ENCODE measurements around the gene EHHADH.
"Not testable (repeated sequence)": the region's sequence is repeated elsewhere in the genome, so short reads cannot be mapped to it uniquely, and the experiment has no call there.

The EHHADH gene

GRCh38 chr3:185268194-185268962, 14.5 kb upstream of the EHHADH start:
- H3K4me1 Mint-ChIP-seq, result peaks cover 0 to 3% of the 10 kb centered on the region in 2 donors
- H3K36me3 Mint-ChIP-seq, result no peaks in the 10 kb centered on the region
- ATAC-seq (replicated peaks) (no peak), DNase-seq (no peak)
- H3K27me3 Mint-ChIP-seq, result peaks cover 21 to 61% of the 10 kb centered on the region in 2 donors
- H3K27ac Mint-ChIP-seq, result no peak overlapping the region
- no peak overlapping the region for H3K4me3 Mint-ChIP-seq
- peaks cover 0 to 1% of the 10 kb centered on the region in 2 donors for H3K9me3 Mint-ChIP-seq

DNA sequence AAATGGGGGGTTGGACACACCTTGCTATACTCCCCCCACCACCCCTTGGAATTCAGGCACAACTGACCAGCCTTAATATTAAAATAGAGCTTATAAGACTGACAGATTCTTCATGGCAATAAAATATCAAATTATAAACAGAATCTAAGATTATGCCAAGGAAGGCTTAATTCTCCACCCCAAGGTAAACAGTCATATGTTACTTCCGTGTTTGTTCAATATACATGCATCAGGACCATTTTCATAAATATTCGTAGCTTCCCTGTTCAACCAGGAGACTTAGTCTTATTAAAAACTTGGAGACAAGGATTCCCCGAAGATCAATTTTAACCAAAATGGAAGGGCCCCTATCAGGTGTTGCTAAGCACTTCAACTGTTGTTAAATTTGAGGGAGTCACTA, 13.3 kb upstream of the EHHADH start:
- H3K27ac Mint-ChIP-seq, result no peak overlapping the region
- DNase-seq (no peak), ATAC-seq (replicated peaks) (no peak)
- H3K36me3 Mint-ChIP-seq, result no peaks in the 10 kb centered on the region
- no peak overlapping the region for H3K4me3 Mint-ChIP-seq
- peaks cover 0 to 1% of the 10 kb centered on the region in 2 donors for H3K9me3 Mint-ChIP-seq
- peaks cover 0 to 3% of the 10 kb centered on the region in 2 donors for H3K4me1 Mint-ChIP-seq
- peaks cover 21 to 64% of the 10 kb centered on the region in 2 donors for H3K27me3 Mint-ChIP-seq

- H3K9me3 Mint-ChIP-seq, result peaks cover 0 to 1% of the 10 kb centered on the region in 2 donors
Measured at GRCh38 chr3:185264849-185265553, 11.2 kb upstream of the EHHADH start.

GRCh38 chr3:185263423-185263822, 9.6 kb upstream of the EHHADH start:
- H3K27me3 Mint-ChIP-seq, result peaks cover 12 to 42% of the 10 kb centered on the region in 2 donors
- H3K4me1 Mint-ChIP-seq, result no peaks in the 10 kb centered on the region
- DNase-seq (no peak), ATAC-seq (replicated peaks) (no peak)
- peaks cover 0 to 1% of the 10 kb centered on the region in 2 donors for H3K36me3 Mint-ChIP-seq
- peaks cover 2 to 5% of the 10 kb centered on the region in 2 donors for H3K9me3 Mint-ChIP-seq
- H3K4me3 Mint-ChIP-seq, result no peak overlapping the region
- H3K27ac Mint-ChIP-seq, result no peak overlapping the region

More at GRCh38 chr3:185264849-185265553, 11.2 kb upstream of the EHHADH start:
- ATAC-seq (replicated peaks) (no peak), DNase-seq (no peak)
- Mint-ChIP-seq H3K36me3 (no peaks in the 10 kb centered on the region), H3K27me3 (peaks cover 18 to 49% of the 10 kb centered on the region in 2 donors), H3K27ac (no peak overlapping the region), H3K4me3 (no peak overlapping the region), H3K4me1 (no peaks in the 10 kb centered on the region)

GRCh38 chr3:185257334-185257733, 3.5 kb upstream of the EHHADH start:
- Mint-ChIP-seq H3K4me1 (no peaks in the 10 kb centered on the region), H3K9me3 (peaks cover 8 to 17% of the 10 kb centered on the region in 2 donors), H3K27ac (no peak overlapping the region), H3K4me3 (no peak overlapping the region), H3K36me3 (peaks cover 0 to 17% of the 10 kb centered on the region in 2 donors), H3K27me3 (peaks cover 20 to 27% of the 10 kb centered on the region in 2 donors)
- DNase-seq (no peak), ATAC-seq (replicated peaks) (no peak)

DNA sequence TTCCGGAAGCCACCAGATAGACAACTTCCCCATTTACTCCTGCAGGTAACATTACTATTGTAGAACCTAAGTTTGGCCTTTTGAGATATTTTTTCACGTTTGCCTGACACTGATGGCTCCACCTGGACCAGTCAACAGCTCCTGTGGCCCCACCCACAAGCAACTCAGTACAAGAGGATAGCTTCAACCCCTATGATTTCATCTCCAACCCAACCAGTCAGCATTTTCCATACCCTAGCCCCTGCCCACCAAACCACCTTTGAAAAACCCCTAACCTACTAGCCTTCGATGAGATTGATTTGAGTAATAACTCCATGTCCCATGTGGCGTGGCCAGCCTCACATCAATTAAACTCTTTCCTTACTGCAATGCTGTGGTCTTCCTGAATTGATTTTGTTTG, 950 bp upstream of the EHHADH start:
- H3K4me3 Mint-ChIP-seq, result peak overlapping the region in 1 of 2 donors; percentile 79
- no peaks in the 10 kb centered on the region for H3K4me1 Mint-ChIP-seq
- H3K27me3 Mint-ChIP-seq, result peaks cover 12 to 36% of the 10 kb centered on the region in 2 donors
- no peak for ATAC-seq (replicated peaks)
- peaks cover 8 to 17% of the 10 kb centered on the region in 2 donors for H3K9me3 Mint-ChIP-seq
- no peak overlapping the region for H3K27ac Mint-ChIP-seq
- peaks cover 0 to 17% of the 10 kb centered on the region in 2 donors for H3K36me3 Mint-ChIP-seq
- no peak for DNase-seq

DNA sequence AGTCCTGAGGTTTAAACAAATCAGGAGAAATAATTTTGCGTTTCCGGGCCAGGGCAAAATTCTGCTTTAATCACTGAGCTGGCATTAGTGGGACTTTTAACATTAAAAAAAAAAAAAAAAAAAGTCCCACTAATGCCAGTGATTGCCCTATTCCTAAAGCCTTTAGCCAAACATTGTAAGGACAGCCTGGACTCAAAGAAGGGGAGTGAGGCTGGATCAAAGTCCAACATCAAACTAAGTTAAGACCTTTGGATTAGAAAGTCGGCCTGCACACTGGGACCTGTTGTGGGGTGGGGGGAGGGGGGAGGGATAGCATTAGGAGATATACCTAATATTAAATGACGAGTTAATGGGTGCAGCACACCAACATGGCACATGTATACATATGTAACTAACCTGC, 716 bp downstream of the EHHADH start:
- H3K4me3 Mint-ChIP-seq; DNase-seq; H3K27ac Mint-ChIP-seq; H3K4me1 Mint-ChIP-seq; ATAC-seq (replicated peaks): not testable (repeated sequence)
- Mint-ChIP-seq H3K9me3 (peaks cover 4 to 12% of the 10 kb centered on the region in 2 donors), H3K27me3 (peaks cover 9 to 27% of the 10 kb centered on the region in 2 donors), H3K36me3 (peaks cover 0 to 14% of the 10 kb centered on the region in 2 donors)

- no peak for DNase-seq
- Mint-ChIP-seq H3K36me3 (peaks cover 3 to 12% of the 10 kb centered on the region in 2 donors), H3K27me3 (peaks cover 11 to 21% of the 10 kb centered on the region in 2 donors), H3K9me3 (peaks cover 0 to 8% of the 10 kb centered on the region in 2 donors), H3K4me1 (no peaks in the 10 kb centered on the region), H3K4me3 (no peak overlapping the region), H3K27ac (no peak overlapping the region)
- no peak for ATAC-seq (replicated peaks)
Measured at GRCh38 chr3:185251272-185251671, 2.6 kb downstream of the EHHADH start.

- ATAC-seq (replicated peaks), result no peak
- no peak for DNase-seq
- peaks cover 0 to 6% of the 10 kb centered on the region in 2 donors for H3K9me3 Mint-ChIP-seq
- H3K4me1 Mint-ChIP-seq, result no peaks in the 10 kb centered on the region
- H3K4me3 Mint-ChIP-seq, result no peak overlapping the region
- peaks cover 9 to 21% of the 10 kb centered on the region in 2 donors for H3K27me3 Mint-ChIP-seq
- H3K27ac Mint-ChIP-seq, result no peak overlapping the region
- peaks cover 5 to 11% of the 10 kb centered on the region in 2 donors for H3K36me3 Mint-ChIP-seq
Measured at GRCh38 chr3:185250653-185251052, 3.2 kb downstream of the EHHADH start.

DNA sequence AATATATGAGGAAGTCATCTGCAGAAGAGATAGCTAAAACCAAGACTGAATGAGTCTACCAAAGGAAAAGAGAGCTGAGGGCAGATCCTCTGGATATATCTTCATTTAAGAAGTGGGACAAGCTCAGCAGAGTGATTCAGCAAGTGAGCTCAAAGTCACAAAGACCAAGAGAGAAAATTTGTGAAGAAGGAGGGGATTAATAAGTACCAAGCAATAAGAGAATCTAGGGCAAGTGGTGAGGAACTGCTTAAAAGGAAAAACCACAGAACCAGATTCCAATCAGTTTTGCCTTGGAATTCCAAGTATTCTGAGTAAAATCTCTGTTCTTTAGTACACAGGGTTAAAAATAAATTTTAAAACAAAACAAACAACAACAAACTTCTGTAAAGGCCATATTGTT, 3.6 kb downstream of the EHHADH start:
- H3K36me3 Mint-ChIP-seq, result peaks cover 5 to 11% of the 10 kb centered on the region in 2 donors
- no peaks in the 10 kb centered on the region for H3K4me1 Mint-ChIP-seq
- H3K9me3 Mint-ChIP-seq, result peaks cover 0 to 6% of the 10 kb centered on the region in 2 donors
- peaks cover 9 to 21% of the 10 kb centered on the region in 2 donors for H3K27me3 Mint-ChIP-seq
- no peak for ATAC-seq (replicated peaks)
- no peak overlapping the region for H3K27ac Mint-ChIP-seq
- no peak for DNase-seq
- no peak overlapping the region for H3K4me3 Mint-ChIP-seq

DNA sequence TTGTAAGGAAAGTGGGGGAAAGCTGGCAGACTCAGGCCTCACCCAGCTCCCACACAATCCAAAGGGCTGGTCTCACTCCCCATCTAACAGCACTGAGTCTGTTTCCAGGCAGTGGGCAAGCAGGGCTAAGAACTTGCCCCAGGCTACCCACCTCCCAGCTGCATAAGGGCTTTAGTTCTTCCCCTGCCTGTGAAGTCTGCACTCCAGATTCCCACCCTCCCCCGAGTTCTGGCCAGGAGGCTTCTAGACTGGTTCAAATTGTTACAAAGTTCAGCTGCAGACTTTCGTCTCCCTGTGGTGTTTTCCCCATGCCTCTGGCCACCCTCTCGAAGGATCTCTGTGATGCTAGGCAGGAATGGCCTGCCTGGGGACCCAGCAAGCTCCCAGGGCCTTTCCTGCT, 11.2 kb downstream of the EHHADH start:
- Mint-ChIP-seq H3K4me1 (no peaks in the 10 kb centered on the region), H3K27me3 (peaks cover 26 to 40% of the 10 kb centered on the region in 2 donors), H3K9me3 (peaks cover 28 to 38% of the 10 kb centered on the region in 2 donors)

DNA sequence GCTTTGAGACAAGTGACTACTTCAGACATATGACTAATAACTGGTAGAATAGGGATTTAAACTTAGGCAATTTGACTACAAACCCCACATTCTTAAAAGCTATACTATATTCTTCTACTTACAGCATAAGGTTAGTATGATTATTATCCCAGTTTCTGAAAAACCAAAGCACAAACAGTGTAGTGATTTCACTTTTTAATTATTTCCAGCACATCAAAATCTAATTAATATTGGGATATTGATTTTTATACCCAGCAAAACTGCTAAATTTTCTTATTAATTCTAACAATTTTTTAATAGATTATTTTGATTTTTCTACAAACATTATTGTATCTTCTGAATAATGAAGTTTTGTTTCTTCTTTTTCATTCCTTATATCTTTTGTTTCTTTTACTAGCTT, 16.9 kb downstream of the EHHADH start:
- Mint-ChIP-seq H3K4me3 (no peak overlapping the region), H3K36me3 (peaks cover 8 to 12% of the 10 kb centered on the region in 2 donors), H3K4me1 (no peaks in the 10 kb centered on the region), H3K9me3 (peaks cover 20 to 24% of the 10 kb centered on the region in 2 donors), H3K27ac (no peak overlapping the region), H3K27me3 (peaks cover 8 to 24% of the 10 kb centered on the region in 2 donors)
- ATAC-seq (replicated peaks) (no peak), DNase-seq (no peak)

More for the DNA sequence above, 11.2 kb downstream of the EHHADH start:
- DNase-seq (no peak), ATAC-seq (replicated peaks) (no peak)
- Mint-ChIP-seq H3K27ac (no peak overlapping the region), H3K4me3 (no peak overlapping the region), H3K36me3 (peaks cover 15 to 22% of the 10 kb centered on the region in 2 donors)

DNA sequence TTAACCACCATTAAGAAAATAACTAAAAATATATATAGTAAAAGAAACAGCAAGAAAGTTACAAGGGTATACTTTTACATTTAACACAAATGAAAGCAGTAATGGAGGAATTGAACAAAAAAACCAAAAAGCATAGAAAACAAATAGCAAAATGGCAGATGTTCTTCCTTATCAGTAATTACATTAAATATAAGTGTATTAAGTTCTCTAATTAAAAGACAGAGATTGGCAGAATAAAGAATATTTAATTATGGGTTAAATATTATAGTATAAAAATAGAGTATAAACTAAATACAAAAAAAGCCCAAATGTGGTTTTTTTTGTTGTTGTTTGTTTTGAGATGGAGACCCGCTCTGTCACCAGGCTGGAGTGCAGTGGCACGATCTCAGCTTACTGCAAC, 20.5 kb downstream of the EHHADH start:
- H3K9me3 Mint-ChIP-seq, result peaks cover 6% of the 10 kb centered on the region in 2 donors
- H3K36me3 Mint-ChIP-seq, result peaks cover 5 to 8% of the 10 kb centered on the region in 2 donors
- DNase-seq (no peak), ATAC-seq (replicated peaks) (no peak)
- H3K27me3 Mint-ChIP-seq, result no peaks in the 10 kb centered on the region
- no peaks in the 10 kb centered on the region for H3K4me1 Mint-ChIP-seq
- no peak overlapping the region for H3K27ac Mint-ChIP-seq
- H3K4me3 Mint-ChIP-seq, result no peak overlapping the region

- not testable (repeated sequence) for H3K27ac Mint-ChIP-seq; ATAC-seq (replicated peaks); H3K4me3 Mint-ChIP-seq; H3K4me1 Mint-ChIP-seq; H3K36me3 Mint-ChIP-seq; DNase-seq; H3K9me3 Mint-ChIP-seq; H3K27me3 Mint-ChIP-seq
Measured at GRCh38 chr3:185226526-185226925, 27.3 kb downstream of the EHHADH start.

Measured in stimulated activated naive B cell treated with anti-CD40 and anti-IgM and Interleukin-4, amounts not matched to agents 10 μg/mL and 1 μg/mL and 100 μg/mL, for 72 hours (primary cell).